MM.1S (cell line): ENCODE results near the gene TROAP.

ENCODE experiments used
- DNase-seq: peaks from one replicate; pipeline ENCODE4 v3.0.0-alpha.2; 2015
- H2AFZ ChIP-seq: fragments of 300-600 bp; sonication (generic); 2 replicates; pipeline ENCODE4 v1.6.0; 2016; ENCODE audit warnings: antibody characterized with exemption, low read length
- H3F3A ChIP-seq: fragments of 300-600 bp; sonication (generic); 2 replicates; pipeline ENCODE4 v1.6.1; 2016; ENCODE audit warnings: mild to moderate bottlenecking, antibody characterized with exemption, low read length, moderate library complexity, mixed read lengths; ENCODE audit not compliant: insufficient read depth
- H3K27ac ChIP-seq: fragments of 300-600 bp; sonication (generic); 2 replicates; pipeline ENCODE4 v1.5.1; 2016; ENCODE audit warnings: mild to moderate bottlenecking, low read length
- H3K27me3 ChIP-seq: fragments of 300-600 bp; sonication (generic); replicated peaks from 2 replicates; pipeline ENCODE4 v1.6.0; 2016; ENCODE audit warnings: low read length; ENCODE audit not compliant: insufficient read depth
- H3K36me3 ChIP-seq: fragments of 300-600 bp; sonication (generic); replicated peaks from 2 replicates; pipeline ENCODE4 v1.6.1; 2016; ENCODE audit warnings: mild to moderate bottlenecking, low read length, mixed read lengths; ENCODE audit not compliant: insufficient read depth
- H3K4me1 ChIP-seq: fragments of 300-600 bp; sonication (generic); 2 replicates; pipeline ENCODE4 v1.6.1; 2016; ENCODE audit warnings: low read length, mixed read lengths
- H3K4me2 ChIP-seq: fragments of 300-600 bp; sonication (generic); 2 replicates; pipeline ENCODE4 v1.6.0; 2016; ENCODE audit warnings: low read depth, low read length
- H3K4me3 ChIP-seq: fragments of 300-600 bp; sonication (generic); 2 replicates; pipeline ENCODE4 v1.5.1; 2016; ENCODE audit warnings: low read length, mixed read lengths
- H3K79me2 ChIP-seq: fragments of 300-600 bp; sonication (generic); 2 replicates; pipeline ENCODE4 v1.6.1; 2016; ENCODE audit warnings: mixed run types, low read length, mixed read lengths
- H3K9ac ChIP-seq: fragments of 300-600 bp; sonication (generic); 2 replicates; pipeline ENCODE4 v1.6.1; 2016; ENCODE audit warnings: low read length, mixed read lengths
- H3K9me2 ChIP-seq: fragments of 300-600 bp; sonication (generic); replicated peaks from 2 replicates; pipeline ENCODE4 v1.6.1; 2016; ENCODE audit warnings: mild to moderate bottlenecking, low read length, mixed read lengths; ENCODE audit not compliant: insufficient read depth
- H3K9me3 ChIP-seq: fragments of 300-600 bp; sonication (generic); replicated peaks from 2 replicates; pipeline ENCODE4 v1.6.1; 2016; ENCODE audit warnings: mild to moderate bottlenecking, low read length, mixed read lengths; ENCODE audit not compliant: insufficient read depth
- H4K20me1 ChIP-seq: fragments of 300-600 bp; sonication (generic); 2 replicates; pipeline ENCODE4 v1.6.1; 2016; ENCODE audit warnings: mild to moderate bottlenecking, low read length, moderate library complexity, mixed read lengths; ENCODE audit not compliant: insufficient read depth
- CTCF ChIP-seq: fragments of 300-600 bp; sonication (generic); IDR thresholded peaks from 2 replicates; pipeline ENCODE4 v1.5.1; 2016; ENCODE audit warnings: antibody characterized with exemption, low read length, mixed read lengths
- EZH2 ChIP-seq: fragments of 300-600 bp; sonication (generic); optimal IDR thresholded peaks from 2 replicates; pipeline ENCODE3; 2017; ENCODE audit warnings: low read depth, mild to moderate bottlenecking, antibody characterized with exemption, low read length, mixed read lengths
- EZH2phosphoT487 ChIP-seq: fragments of 300-600 bp; sonication (generic); IDR thresholded peaks from 2 replicates; pipeline ENCODE4 v1.6.1; 2018; ENCODE audit warnings: antibody characterized with exemption, low read length

The TROAP gene

GRCh38 chr12:49345051-49345824, 22.2 kb downstream of the TROAP start:
- DNase-seq, result no peak
- peaks cover 20% of the 10 kb centered on the region; the same call in 1 of the 2 replicates for H3K4me1 ChIP-seq
- no peak overlapping the region for H2AFZ ChIP-seq
- H3K27ac ChIP-seq, result no peak overlapping the region
- H3K4me2 ChIP-seq, result peak overlapping the region; percentile 92
- H3K36me3 ChIP-seq, result no peaks in the 10 kb centered on the region
- H3K9me2 ChIP-seq, result no peaks in the 10 kb centered on the region
- H3K27me3 ChIP-seq, result peaks cover 86% of the 10 kb centered on the region
- H3F3A ChIP-seq, result no peaks in the 10 kb centered on the region
- peak overlapping the region; percentile 56 for H3K4me3 ChIP-seq
- no peak overlapping the region for H3K9ac ChIP-seq
- no peaks in the 10 kb centered on the region for H4K20me1 ChIP-seq
- H3K9me3 ChIP-seq, result no peaks in the 10 kb centered on the region
- TF ChIP-seq EZH2phosphoT487 (no peak; the same call in 1 of the 2 replicates), EZH2 (peak; percentile 77)
- no peaks in the 10 kb centered on the region for H3K79me2 ChIP-seq

- H3F3A ChIP-seq, result no peaks in the 10 kb centered on the region
- no peaks in the 10 kb centered on the region for H3K36me3 ChIP-seq
- H4K20me1 ChIP-seq, result no peaks in the 10 kb centered on the region
- no peak overlapping the region for H3K27ac ChIP-seq
- no peaks in the 10 kb centered on the region for H3K9me2 ChIP-seq
- TF ChIP-seq CTCF (no peak), EZH2phosphoT487 (peak; percentile 90; the same call in 1 of the 2 replicates), EZH2 (peak; percentile 97)
- peak overlapping the region; percentile 56 for H3K4me3 ChIP-seq
- no peaks in the 10 kb centered on the region for H3K79me2 ChIP-seq
- peaks cover 20% of the 10 kb centered on the region; the same call in 1 of the 2 replicates for H3K4me1 ChIP-seq
- DNase-seq, result no peak
- peak overlapping the region; percentile 92 for H3K4me2 ChIP-seq
- no peak overlapping the region for H2AFZ ChIP-seq
- H3K27me3 ChIP-seq, result peaks cover 77% of the 10 kb centered on the region
- no peaks in the 10 kb centered on the region for H3K9me3 ChIP-seq
- H3K9ac ChIP-seq, result no peak overlapping the region
Measured at GRCh38 chr12:49345825-49346658, 23.0 kb downstream of the TROAP start.

- Histone ChIP-seq H3K27ac (no peak within 1 kb of the TSS), H3K9ac (no peak within 1 kb of the TSS), H4K20me1 (no peaks in the 10 kb centered on the region), H2AFZ (peak within 1 kb of the TSS; percentile 46), H3K4me1 (peaks cover 20% of the 10 kb centered on the region; the same call in 1 of the 2 replicates), H3K27me3 (peaks cover 70% of the 10 kb centered on the region), H3K9me2 (no peaks in the 10 kb centered on the region), H3K4me3 (peak within 1 kb of the TSS; percentile 56), H3K9me3 (no peaks in the 10 kb centered on the region), H3K4me2 (peak within 1 kb of the TSS; percentile 92), H3F3A (no peaks in the 10 kb centered on the region), H3K36me3 (no peaks in the 10 kb centered on the region), H3K79me2 (no peaks in the 10 kb centered on the region)
- DNase-seq, result peak; percentile 7
- TF ChIP-seq CTCF, result no peak
- peak; percentile 100 for TF ChIP-seq EZH2
- TF ChIP-seq EZH2phosphoT487, result no peak; the same call in 1 of the 2 replicates
Measured at GRCh38 chr12:49346659-49347310, 23.7 kb downstream of the TROAP start, which contains the start of gene DNAJC22. DNAJC22 (plus strand) TSS chr12:49346888; CDS start chr12:49348873, 1,985 bp downstream.
